ENCODE measurements around the gene MOV10.

The MOV10 gene

GRCh38 chr1:112685913-112686312, 11.5 kb downstream of the MOV10 start:
- FAIRE-seq: no peak

GRCh38 chr1:112686417-112686816, 12.0 kb downstream of the MOV10 start:
- FAIRE-seq (no peak), DNase-seq (ENCODE audit: insufficient read length, low spot score) (no peak)
- TF ChIP-seq CTCF (IDR thresholded peaks at IDR 0.05; ENCODE audit: insufficient read depth, missing control alignments): no peak

More at GRCh38 chr1:112685913-112686312, 11.5 kb downstream of the MOV10 start:
- no peak for DNase-seq (ENCODE audit: insufficient read length, low spot score)
- TF ChIP-seq CTCF (IDR thresholded peaks at IDR 0.05; ENCODE audit: insufficient read depth, missing control alignments): no peak

GRCh38 chr1:112686835-112687234, 12.4 kb downstream of the MOV10 start:
- DNase-seq (ENCODE audit: insufficient read length, low spot score): no peak
- no peak for FAIRE-seq
- TF ChIP-seq CTCF (IDR thresholded peaks at IDR 0.05; ENCODE audit: insufficient read depth, missing control alignments): no peak

GRCh38 chr1:112687361-112687760, 12.9 kb downstream of the MOV10 start:
- no peak for TF ChIP-seq CTCF (IDR thresholded peaks at IDR 0.05; ENCODE audit: insufficient read depth, missing control alignments)
- FAIRE-seq (no peak), DNase-seq (ENCODE audit: insufficient read length, low spot score) (no peak)

- DNase-seq (ENCODE audit: insufficient read length, low spot score): no peak
- no peak for TF ChIP-seq CTCF (IDR thresholded peaks at IDR 0.05; ENCODE audit: insufficient read depth, missing control alignments)
- FAIRE-seq: no peak
Observed at GRCh38 chr1:112687785-112688496, 13.5 kb downstream of the MOV10 start.

- no peak for FAIRE-seq
- no peak for TF ChIP-seq CTCF (IDR thresholded peaks at IDR 0.05; ENCODE audit: insufficient read depth, missing control alignments)
Observed at GRCh38 chr1:112688781-112689193, 14.3 kb downstream of the MOV10 start.

GRCh38 chr1:112689196-112689841, 14.9 kb downstream of the MOV10 start:
- TF ChIP-seq CTCF (IDR thresholded peaks at IDR 0.05; ENCODE audit: insufficient read depth, missing control alignments): no peak
- DNase-seq (ENCODE audit: insufficient read length, low spot score) (peak; percentile 10), FAIRE-seq (no peak)

More at GRCh38 chr1:112688781-112689193, 14.3 kb downstream of the MOV10 start:
- DNase-seq (ENCODE audit: insufficient read length, low spot score): no peak
